G401.6 (cell line): ENCODE measurements around the gene KIRREL3.

ENCODE experiments used
- FAIRE-seq: peaks from 2 replicates; lab custom pipeline; 2012; peaks lifted over from hg19 to GRCh38; lab: Jason Lieb, UNC

The KIRREL3 gene

GRCh38 chr11:126870021-126870420, 130.5 kb downstream of the KIRREL3 start:
- no peak for FAIRE-seq

GRCh38 chr11:126868741-126869140, 131.8 kb downstream of the KIRREL3 start:
- FAIRE-seq, result no peak

- FAIRE-seq, result no peak
Measured at GRCh38 chr11:126864934-126865333, 135.6 kb downstream of the KIRREL3 start.

- no peak for FAIRE-seq
Measured at GRCh38 chr11:126863294-126863997, 137.1 kb downstream of the KIRREL3 start.

GRCh38 chr11:126862664-126863243, 137.8 kb downstream of the KIRREL3 start:
- FAIRE-seq, result no peak

GRCh38 chr11:126861796-126862459, 138.6 kb downstream of the KIRREL3 start:
- no peak for FAIRE-seq

- no peak for FAIRE-seq
Measured at GRCh38 chr11:126857860-126858808, 142.4 kb downstream of the KIRREL3 start.

GRCh38 chr11:126855536-126855935, 145.0 kb downstream of the KIRREL3 start:
- no peak for FAIRE-seq

GRCh38 chr11:126853732-126854131, 146.8 kb downstream of the KIRREL3 start:
- no peak for FAIRE-seq

- no peak for FAIRE-seq
Measured at GRCh38 chr11:126844789-126845188, 155.8 kb downstream of the KIRREL3 start.

- no peak for FAIRE-seq
Measured at GRCh38 chr11:126843096-126843495, 157.5 kb downstream of the KIRREL3 start.

- no peak for FAIRE-seq
Measured at GRCh38 chr11:126841999-126842398, 158.6 kb downstream of the KIRREL3 start.

GRCh38 chr11:126840975-126841374, 159.6 kb downstream of the KIRREL3 start:
- FAIRE-seq, result no peak

GRCh38 chr11:126840201-126840886, 160.2 kb downstream of the KIRREL3 start:
- no peak for FAIRE-seq

- FAIRE-seq, result no peak
Measured at GRCh38 chr11:126839496-126839895, 161.1 kb downstream of the KIRREL3 start.

GRCh38 chr11:126838779-126839178, 161.8 kb downstream of the KIRREL3 start:
- FAIRE-seq, result no peak

GRCh38 chr11:126837581-126837980, 163.0 kb downstream of the KIRREL3 start:
- FAIRE-seq, result no peak

- no peak for FAIRE-seq
Measured at GRCh38 chr11:126834573-126834972, 166.0 kb downstream of the KIRREL3 start.

- FAIRE-seq, result no peak
Measured at GRCh38 chr11:126834149-126834548, 166.4 kb downstream of the KIRREL3 start.

- no peak for FAIRE-seq
Measured at GRCh38 chr11:126833065-126833464, 167.5 kb downstream of the KIRREL3 start.

- no peak for FAIRE-seq
Measured at GRCh38 chr11:126832387-126832786, 168.2 kb downstream of the KIRREL3 start.
